ENCODE results near the gene HLX. TPM values are rescaled to one million over a fixed set of nuclear protein-coding genes. Genes with fewer than 3 reads are reported as not detected.

HLX gene
- polyA plus RNA-seq, 1 donor from 2014 or later = 10.6 TPM

- peak overlapping the region; percentile 71 to 95 (median 95) for H3K27ac Mint-ChIP-seq
Observed at GRCh38 chr1:220878191-220879075, 810 bp upstream of the HLX start.

DNA sequence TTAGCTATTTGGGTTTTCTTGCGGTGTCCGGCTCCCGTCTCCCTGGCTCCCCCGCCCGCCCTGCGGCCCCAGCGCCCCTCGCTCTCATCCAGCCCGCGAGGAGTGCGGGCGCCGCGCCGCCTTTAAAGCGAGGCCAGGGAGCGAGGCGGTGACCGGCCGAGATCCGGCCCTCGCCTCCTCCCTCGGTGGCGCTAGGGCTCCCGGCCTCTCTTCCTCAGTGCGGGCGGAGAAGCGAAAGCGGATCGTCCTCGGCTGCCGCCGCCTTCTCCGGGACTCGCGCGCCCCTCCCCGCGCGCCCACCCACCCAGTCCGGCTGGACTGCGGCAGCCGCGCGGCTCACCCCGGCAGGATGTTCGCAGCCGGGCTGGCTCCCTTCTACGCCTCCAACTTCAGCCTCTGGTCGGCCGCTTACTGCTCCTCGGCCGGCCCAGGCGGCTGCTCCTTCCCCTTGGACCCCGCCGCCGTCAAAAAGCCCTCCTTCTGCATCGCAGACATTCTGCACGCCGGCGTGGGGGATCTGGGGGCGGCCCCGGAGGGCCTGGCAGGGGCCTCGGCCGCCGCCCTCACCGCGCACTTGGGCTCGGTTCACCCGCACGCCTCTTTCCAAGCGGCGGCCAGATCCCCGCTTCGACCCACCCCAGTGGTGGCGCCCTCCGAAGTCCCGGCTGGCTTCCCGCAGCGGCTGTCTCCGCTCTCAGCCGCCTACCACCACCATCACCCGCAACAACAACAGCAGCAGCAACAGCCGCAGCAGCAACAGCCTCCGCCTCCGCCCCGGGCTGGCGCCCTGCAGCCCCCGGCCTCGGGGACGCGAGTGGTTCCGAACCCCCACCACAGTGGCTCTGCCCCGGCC is 492 bp downstream of the HLX start:
- H3K9me3 Mint-ChIP-seq = no peaks in the 10 kb centered on the region
- peak overlapping the region; percentile 89 to 96 (median 94) for H3K4me3 Mint-ChIP-seq
- H3K27me3 Mint-ChIP-seq = peaks cover 13% of the 10 kb centered on the region
- H3K36me3 Mint-ChIP-seq = peaks cover 4% of the 10 kb centered on the region
- peaks cover 20 to 39% (median 28%) of the 10 kb centered on the region in 3 donors for H3K4me1 Mint-ChIP-seq
- H3K27ac Mint-ChIP-seq = peak overlapping the region in 2 of 3 donors; percentile 71 to 95

More at GRCh38 chr1:220878191-220879075, 810 bp upstream of the HLX start:
- H3K4me3 Mint-ChIP-seq = peak overlapping the region; percentile 89 to 96 (median 94)
- H3K27me3 Mint-ChIP-seq = peaks cover 13% of the 10 kb centered on the region
- no peaks in the 10 kb centered on the region for H3K9me3 Mint-ChIP-seq
- H3K4me1 Mint-ChIP-seq = peaks cover 20 to 41% (median 28%) of the 10 kb centered on the region in 3 donors
- H3K36me3 Mint-ChIP-seq = no peaks in the 10 kb centered on the region

GRCh38 chr1:220880362-220880670 is 1.1 kb downstream of the HLX start:
- Mint-ChIP-seq H3K36me3 (peaks cover 4% of the 10 kb centered on the region), H3K4me3 (peak overlapping the region; percentile 89 to 96 (median 94)), H3K27ac (peak overlapping the region; percentile 9 to 88 (median 71)), H3K4me1 (peaks cover 20 to 36% (median 27%) of the 10 kb centered on the region in 3 donors), H3K27me3 (peaks cover 13% of the 10 kb centered on the region), H3K9me3 (no peaks in the 10 kb centered on the region)

DNA sequence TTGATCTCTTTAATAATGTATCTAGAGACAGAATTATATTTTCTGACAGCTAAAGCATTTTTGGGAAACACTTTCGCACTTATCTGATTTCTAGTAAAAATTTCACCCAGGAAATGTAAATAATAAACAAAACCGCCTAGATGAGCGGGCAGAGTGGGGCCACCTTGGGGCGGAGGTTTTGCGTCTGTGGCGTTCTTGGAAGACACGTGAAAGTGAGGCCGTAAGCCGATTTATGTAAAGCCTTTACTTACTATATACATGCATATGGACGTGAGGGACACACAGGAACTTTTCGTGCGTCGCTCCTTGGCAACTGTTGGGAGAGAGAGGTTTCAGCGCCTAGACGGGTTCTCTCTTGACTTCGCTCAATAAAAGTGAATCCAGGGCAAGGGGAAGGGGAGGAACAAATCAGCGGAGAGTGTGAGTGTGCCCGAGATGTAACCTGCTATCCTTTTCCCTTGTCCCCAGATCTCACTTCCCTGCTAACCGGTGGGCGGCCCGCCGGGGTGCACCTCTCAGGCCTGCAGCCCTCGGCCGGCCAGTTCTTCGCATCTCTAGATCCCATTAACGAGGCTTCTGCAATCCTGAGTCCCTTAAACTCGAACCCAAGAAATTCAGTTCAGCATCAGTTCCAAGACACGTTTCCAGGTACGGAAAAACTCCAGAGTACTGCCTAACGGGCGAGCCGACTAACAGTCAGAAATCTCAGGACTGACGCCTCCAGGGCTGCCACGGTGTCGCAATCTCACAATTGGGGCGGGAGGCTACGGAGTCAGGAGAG is 1.7 kb downstream of the HLX start:
- Mint-ChIP-seq H3K9me3 (no peaks in the 10 kb centered on the region), H3K36me3 (peaks cover 7% of the 10 kb centered on the region), H3K4me3 (peak overlapping the region; percentile 89 to 96 (median 94)), H3K27ac (peak overlapping the region; percentile 9 to 88 (median 71)), H3K27me3 (peaks cover 13% of the 10 kb centered on the region), H3K4me1 (peaks cover 20 to 39% (median 27%) of the 10 kb centered on the region in 3 donors)

GRCh38 chr1:220882061-220882891 is 3.0 kb downstream of the HLX start:
- no peak overlapping the region for H3K27ac Mint-ChIP-seq
- H3K4me3 Mint-ChIP-seq = peak overlapping the region in 2 of 4 donors; percentile 17 to 89
- H3K27me3 Mint-ChIP-seq = peaks cover 15% of the 10 kb centered on the region
- peaks cover 18 to 36% (median 23%) of the 10 kb centered on the region in 3 donors for H3K4me1 Mint-ChIP-seq
- peaks cover 11% of the 10 kb centered on the region for H3K36me3 Mint-ChIP-seq
- H3K9me3 Mint-ChIP-seq = no peaks in the 10 kb centered on the region

- peaks cover 11% of the 10 kb centered on the region for H3K36me3 Mint-ChIP-seq
- H3K27me3 Mint-ChIP-seq = peaks cover 24% of the 10 kb centered on the region
- H3K9me3 Mint-ChIP-seq = no peaks in the 10 kb centered on the region
- H3K4me3 Mint-ChIP-seq = peak overlapping the region in 1 of 4 donors; percentile 63
- H3K4me1 Mint-ChIP-seq = peaks cover 11 to 32% (median 16%) of the 10 kb centered on the region in 3 donors
- H3K27ac Mint-ChIP-seq = no peak overlapping the region
Observed at GRCh38 chr1:220884109-220884980, 5.1 kb downstream of the HLX start.

- no peak overlapping the region for H3K27ac Mint-ChIP-seq
- no peaks in the 10 kb centered on the region for H3K9me3 Mint-ChIP-seq
- peak overlapping the region in 1 of 4 donors; percentile 39 for H3K4me3 Mint-ChIP-seq
- peaks cover 31% of the 10 kb centered on the region for H3K27me3 Mint-ChIP-seq
- peaks cover 11 to 34% (median 16%) of the 10 kb centered on the region in 3 donors for H3K4me1 Mint-ChIP-seq
- H3K36me3 Mint-ChIP-seq = peaks cover 11% of the 10 kb centered on the region
Observed at GRCh38 chr1:220884981-220885918, 6.0 kb downstream of the HLX start.

DNA sequence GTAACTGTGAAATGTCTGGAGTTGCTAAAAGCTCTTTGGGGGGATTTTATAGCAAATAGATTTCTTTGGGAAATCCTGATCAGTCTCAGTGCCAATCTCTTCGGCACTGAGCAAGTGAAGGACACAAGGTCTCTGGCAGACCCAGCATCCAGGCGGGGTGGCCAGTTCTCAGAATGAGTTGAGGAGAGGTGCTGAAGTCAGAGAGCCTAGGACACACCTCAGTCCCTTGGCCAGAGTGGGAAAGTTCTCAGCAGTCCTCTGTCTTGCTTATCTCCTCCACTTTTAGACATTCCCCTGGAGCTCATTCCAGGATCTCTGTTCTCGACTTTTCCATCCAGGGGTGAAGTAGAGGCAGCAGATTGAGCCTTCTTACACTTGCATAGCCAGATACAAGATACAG is 6.7 kb downstream of the HLX start:
- Mint-ChIP-seq H3K4me3 (peak overlapping the region in 1 of 4 donors; percentile 4), H3K27ac (no peak overlapping the region)

DNA sequence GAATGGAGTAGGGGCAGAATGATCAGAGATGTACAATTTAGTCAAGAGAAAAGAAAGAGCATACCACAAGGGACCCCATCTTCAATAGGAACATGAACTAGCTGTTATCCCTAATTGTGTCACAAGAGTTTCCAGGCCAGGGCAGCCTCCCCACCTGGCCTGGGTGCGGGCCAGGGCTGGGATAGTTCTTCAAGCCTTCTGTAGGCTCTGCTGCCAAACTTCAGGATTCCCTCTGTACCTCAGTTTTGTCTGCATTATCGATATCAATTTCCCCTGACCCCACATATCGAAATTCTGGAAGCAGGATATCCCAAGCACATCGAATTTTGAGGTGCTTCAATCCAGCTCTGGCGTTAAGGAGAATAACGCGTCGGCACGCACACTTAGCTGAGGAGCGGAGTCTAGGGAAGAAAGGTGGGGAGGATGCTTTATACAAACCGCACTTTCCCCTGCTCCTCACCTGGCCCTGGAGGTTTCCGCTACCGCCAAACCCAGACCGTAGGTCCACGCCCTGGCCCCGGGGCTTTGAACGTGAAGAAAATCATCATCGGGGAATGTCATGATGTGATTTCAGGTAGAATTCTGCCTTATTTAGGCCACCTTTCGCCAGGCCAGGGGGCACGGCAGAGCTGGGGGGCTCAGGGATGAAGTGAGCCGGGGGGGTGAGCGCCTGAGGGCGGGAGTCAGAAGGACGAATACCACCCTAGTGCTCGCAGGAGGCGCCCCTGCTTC is 7.4 kb downstream of the HLX start:
- H3K27ac Mint-ChIP-seq = no peak overlapping the region
- peak overlapping the region in 2 of 4 donors; percentile 4 to 89 for H3K4me3 Mint-ChIP-seq
- peaks cover 11% of the 10 kb centered on the region for H3K36me3 Mint-ChIP-seq
- H3K4me1 Mint-ChIP-seq = peaks cover 11 to 36% (median 11%) of the 10 kb centered on the region in 3 donors
- peaks cover 0 to 1% (median 0%) of the 10 kb centered on the region in 3 donors for H3K9me3 Mint-ChIP-seq
- H3K27me3 Mint-ChIP-seq = peaks cover 37% of the 10 kb centered on the region

More for the DNA sequence above, 6.7 kb downstream of the HLX start:
- H3K9me3 Mint-ChIP-seq = peaks cover 0 to 1% (median 0%) of the 10 kb centered on the region in 3 donors
- H3K27me3 Mint-ChIP-seq = peaks cover 35% of the 10 kb centered on the region
- peaks cover 11% of the 10 kb centered on the region for H3K36me3 Mint-ChIP-seq
- H3K4me1 Mint-ChIP-seq = peaks cover 5 to 31% (median 10%) of the 10 kb centered on the region in 3 donors

- peaks cover 11% of the 10 kb centered on the region for H3K36me3 Mint-ChIP-seq
- peaks cover 12 to 40% (median 12%) of the 10 kb centered on the region in 3 donors for H3K4me1 Mint-ChIP-seq
- H3K9me3 Mint-ChIP-seq = peaks cover 0 to 1% (median 0%) of the 10 kb centered on the region in 3 donors
- peak overlapping the region; percentile 66 to 89 (median 81) for H3K4me3 Mint-ChIP-seq
- peaks cover 42% of the 10 kb centered on the region for H3K27me3 Mint-ChIP-seq
- H3K27ac Mint-ChIP-seq = peak overlapping the region in 1 of 3 donors; percentile 53
Observed at GRCh38 chr1:220887202-220887519, 7.9 kb downstream of the HLX start.

GRCh38 chr1:220887520-220888416 is 8.5 kb downstream of the HLX start:
- peaks cover 12 to 40% (median 17%) of the 10 kb centered on the region in 3 donors for H3K4me1 Mint-ChIP-seq
- H3K4me3 Mint-ChIP-seq = peak overlapping the region; percentile 66 to 89 (median 81)
- H3K36me3 Mint-ChIP-seq = peaks cover 11% of the 10 kb centered on the region
- H3K27ac Mint-ChIP-seq = peak overlapping the region in 1 of 3 donors; percentile 53
- peaks cover 47% of the 10 kb centered on the region for H3K27me3 Mint-ChIP-seq
- H3K9me3 Mint-ChIP-seq = peaks cover 0 to 1% (median 0%) of the 10 kb centered on the region in 3 donors

All from IgD-negative memory B cell (primary cell).